ENCODE results near the gene PDZD8. TPM values are rescaled to one million over a fixed set of nuclear protein-coding genes. Genes with fewer than 3 reads are reported as not detected.

The PDZD8 gene
- polyA plus RNA-seq, 1 donor from 2014 or later = 16.3 TPM

DNA sequence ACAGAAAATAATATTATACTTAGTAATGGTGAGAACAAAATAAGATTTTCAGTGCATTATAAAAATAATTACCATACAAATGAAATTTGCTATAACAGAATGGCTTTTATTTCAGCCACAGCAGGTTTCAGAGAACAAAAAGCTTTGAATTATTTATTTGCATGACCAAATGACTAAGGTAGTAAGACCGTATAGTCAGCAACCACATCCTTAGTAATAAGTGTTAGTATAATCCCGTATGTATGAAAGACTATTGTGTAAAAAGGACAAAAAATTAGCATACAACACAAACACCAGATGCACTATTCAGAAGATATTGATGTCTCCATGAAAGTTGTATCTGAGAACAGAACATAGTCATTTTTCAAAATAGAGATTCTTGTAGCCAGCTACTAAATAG, 12.2 kb downstream of the PDZD8 start:
- no peaks in the 10 kb centered on the region for H3K36me3 ChIP-seq (ENCODE audit: insufficient read depth, low read length)
- H3K9me2 ChIP-seq (ENCODE audit: insufficient read depth, low read length) = no peaks in the 10 kb centered on the region
- H3K9ac ChIP-seq (ENCODE audit: low read length) = no peak overlapping the region
- no peaks in the 10 kb centered on the region for H4K20me1 ChIP-seq (ENCODE audit: insufficient read depth)
- no peak overlapping the region for H2AFZ ChIP-seq (ENCODE audit: low read depth, low read length)
- H3K4me2 ChIP-seq (ENCODE audit: low read length) = no peak overlapping the region
- no peaks in the 10 kb centered on the region for H3K27me3 ChIP-seq (ENCODE audit: insufficient read depth, low read depth, low read length)
- H3K9me3 ChIP-seq (ENCODE audit: low read length) = no peaks in the 10 kb centered on the region
- peaks cover 60% of the 10 kb centered on the region for H3K79me2 ChIP-seq (replicated peaks; ENCODE audit: insufficient read depth, low read length)
- no peaks in the 10 kb centered on the region for H3F3A ChIP-seq (ENCODE audit: insufficient read depth, low read length, poor library complexity, severe bottlenecking)
- no peak overlapping the region for H3K4me3 ChIP-seq (ENCODE audit: low read length)
- no peak overlapping the region for H3K27ac ChIP-seq (ENCODE audit: low read length)
- TF ChIP-seq MXI1 (conservative IDR thresholded peaks at IDR 0.05; ENCODE audit: poor library complexity, severe bottlenecking) (no peak), EZH2 (IDR thresholded peaks at IDR 0.05; ENCODE audit: borderline replicate concordance, insufficient read depth, low read length, poor library complexity, severe bottlenecking) (no peak), SMC3 (conservative IDR thresholded peaks at IDR 0.05; ENCODE audit: poor library complexity) (no peak), EP300 (conservative IDR thresholded peaks at IDR 0.05; ENCODE audit: poor library complexity, severe bottlenecking) (no peak), TAF1 (IDR thresholded peaks at IDR 0.05; ENCODE audit: low read depth) (no peak)
- TF ChIP-seq, protein P1, sequence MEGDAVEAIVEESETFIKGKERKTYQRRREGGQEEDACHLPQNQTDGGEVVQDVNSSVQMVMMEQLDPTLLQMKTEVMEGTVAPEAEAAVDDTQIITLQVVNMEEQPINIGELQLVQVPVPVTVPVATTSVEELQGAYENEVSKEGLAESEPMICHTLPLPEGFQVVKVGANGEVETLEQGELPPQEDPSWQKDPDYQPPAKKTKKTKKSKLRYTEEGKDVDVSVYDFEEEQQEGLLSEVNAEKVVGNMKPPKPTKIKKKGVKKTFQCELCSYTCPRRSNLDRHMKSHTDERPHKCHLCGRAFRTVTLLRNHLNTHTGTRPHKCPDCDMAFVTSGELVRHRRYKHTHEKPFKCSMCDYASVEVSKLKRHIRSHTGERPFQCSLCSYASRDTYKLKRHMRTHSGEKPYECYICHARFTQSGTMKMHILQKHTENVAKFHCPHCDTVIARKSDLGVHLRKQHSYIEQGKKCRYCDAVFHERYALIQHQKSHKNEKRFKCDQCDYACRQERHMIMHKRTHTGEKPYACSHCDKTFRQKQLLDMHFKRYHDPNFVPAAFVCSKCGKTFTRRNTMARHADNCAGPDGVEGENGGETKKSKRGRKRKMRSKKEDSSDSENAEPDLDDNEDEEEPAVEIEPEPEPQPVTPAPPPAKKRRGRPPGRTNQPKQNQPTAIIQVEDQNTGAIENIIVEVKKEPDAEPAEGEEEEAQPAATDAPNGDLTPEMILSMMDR (IDR thresholded peaks at IDR 0.05; ENCODE audit: poor library complexity, severe bottlenecking) = no peak
- TF ChIP-seq, protein P2, sequence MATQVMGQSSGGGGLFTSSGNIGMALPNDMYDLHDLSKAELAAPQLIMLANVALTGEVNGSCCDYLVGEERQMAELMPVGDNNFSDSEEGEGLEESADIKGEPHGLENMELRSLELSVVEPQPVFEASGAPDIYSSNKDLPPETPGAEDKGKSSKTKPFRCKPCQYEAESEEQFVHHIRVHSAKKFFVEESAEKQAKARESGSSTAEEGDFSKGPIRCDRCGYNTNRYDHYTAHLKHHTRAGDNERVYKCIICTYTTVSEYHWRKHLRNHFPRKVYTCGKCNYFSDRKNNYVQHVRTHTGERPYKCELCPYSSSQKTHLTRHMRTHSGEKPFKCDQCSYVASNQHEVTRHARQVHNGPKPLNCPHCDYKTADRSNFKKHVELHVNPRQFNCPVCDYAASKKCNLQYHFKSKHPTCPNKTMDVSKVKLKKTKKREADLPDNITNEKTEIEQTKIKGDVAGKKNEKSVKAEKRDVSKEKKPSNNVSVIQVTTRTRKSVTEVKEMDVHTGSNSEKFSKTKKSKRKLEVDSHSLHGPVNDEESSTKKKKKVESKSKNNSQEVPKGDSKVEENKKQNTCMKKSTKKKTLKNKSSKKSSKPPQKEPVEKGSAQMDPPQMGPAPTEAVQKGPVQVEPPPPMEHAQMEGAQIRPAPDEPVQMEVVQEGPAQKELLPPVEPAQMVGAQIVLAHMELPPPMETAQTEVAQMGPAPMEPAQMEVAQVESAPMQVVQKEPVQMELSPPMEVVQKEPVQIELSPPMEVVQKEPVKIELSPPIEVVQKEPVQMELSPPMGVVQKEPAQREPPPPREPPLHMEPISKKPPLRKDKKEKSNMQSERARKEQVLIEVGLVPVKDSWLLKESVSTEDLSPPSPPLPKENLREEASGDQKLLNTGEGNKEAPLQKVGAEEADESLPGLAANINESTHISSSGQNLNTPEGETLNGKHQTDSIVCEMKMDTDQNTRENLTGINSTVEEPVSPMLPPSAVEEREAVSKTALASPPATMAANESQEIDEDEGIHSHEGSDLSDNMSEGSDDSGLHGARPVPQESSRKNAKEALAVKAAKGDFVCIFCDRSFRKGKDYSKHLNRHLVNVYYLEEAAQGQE (IDR thresholded peaks at IDR 0.05; ENCODE audit: borderline replicate concordance) = no peak

DNA sequence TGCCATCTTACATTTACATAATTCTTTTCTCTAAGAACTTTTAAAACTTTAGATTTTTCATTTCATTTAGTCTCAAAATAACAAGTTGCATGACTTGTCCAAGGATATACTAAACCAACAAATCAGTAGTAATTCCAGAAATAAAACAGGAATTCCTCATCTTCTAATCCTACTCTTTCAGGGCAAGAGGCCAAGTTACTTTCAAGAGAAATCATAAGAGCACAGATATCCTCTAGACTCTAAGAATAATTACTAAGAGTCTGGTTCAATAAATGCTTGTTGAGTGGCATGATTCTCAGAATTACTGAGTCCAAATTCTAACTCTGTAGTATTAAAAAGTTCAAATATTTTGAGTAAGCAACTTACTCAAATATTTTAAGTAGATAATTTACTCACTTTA, 12.9 kb downstream of the PDZD8 start:
- no peaks in the 10 kb centered on the region for H3F3A ChIP-seq (ENCODE audit: insufficient read depth, low read length, poor library complexity, severe bottlenecking)
- no peak overlapping the region for H3K4me3 ChIP-seq (ENCODE audit: low read length)
- H3K27me3 ChIP-seq (ENCODE audit: insufficient read depth, low read depth, low read length) = no peaks in the 10 kb centered on the region
- H4K20me1 ChIP-seq (ENCODE audit: insufficient read depth) = no peaks in the 10 kb centered on the region
- no peak overlapping the region for H2AFZ ChIP-seq (ENCODE audit: low read depth, low read length)
- H3K9me3 ChIP-seq (ENCODE audit: low read length) = no peaks in the 10 kb centered on the region
- peaks cover 53% of the 10 kb centered on the region for H3K79me2 ChIP-seq (replicated peaks; ENCODE audit: insufficient read depth, low read length)
- H3K36me3 ChIP-seq (ENCODE audit: insufficient read depth, low read length) = no peaks in the 10 kb centered on the region
- no peak for TF ChIP-seq TAF1 (IDR thresholded peaks at IDR 0.05; ENCODE audit: low read depth)
- no peak for TF ChIP-seq SMC3 (conservative IDR thresholded peaks at IDR 0.05; ENCODE audit: poor library complexity)
- TF ChIP-seq, protein P2 (IDR thresholded peaks at IDR 0.05; ENCODE audit: borderline replicate concordance) = no peak
- TF ChIP-seq RAD21 (conservative IDR thresholded peaks at IDR 0.05) = no peak
- no peak for TF ChIP-seq EZH2 (IDR thresholded peaks at IDR 0.05; ENCODE audit: borderline replicate concordance, insufficient read depth, low read length, poor library complexity, severe bottlenecking)
- TF ChIP-seq POLR2AphosphoS5 (IDR thresholded peaks at IDR 0.05) = no peak
- TF ChIP-seq EP300 (conservative IDR thresholded peaks at IDR 0.05; ENCODE audit: poor library complexity, severe bottlenecking) = no peak
- TF ChIP-seq MXI1 (conservative IDR thresholded peaks at IDR 0.05; ENCODE audit: poor library complexity, severe bottlenecking) = no peak
- TF ChIP-seq, protein P1 (IDR thresholded peaks at IDR 0.05; ENCODE audit: poor library complexity, severe bottlenecking) = no peak
- no peak overlapping the region for H3K4me2 ChIP-seq (ENCODE audit: low read length)
- no peak overlapping the region for H3K27ac ChIP-seq (ENCODE audit: low read length)
- H3K9ac ChIP-seq (ENCODE audit: low read length) = no peak overlapping the region
- no peaks in the 10 kb centered on the region for H3K9me2 ChIP-seq (ENCODE audit: insufficient read depth, low read length)
